HG02623 (cell line): ENCODE measurements around the gene SYNGAP1.
A peak's percentile ranks its signal among the peaks of the same experiment; 100 is the strongest.

Source experiments
- ATAC-seq: cut with Tn5 transposase; IDR thresholded peaks from one replicate; pipeline ENCODE4 v1.9.1; 2021; ENCODE audit warnings: moderate library complexity; ENCODE audit not compliant: unreplicated experiment

SYNGAP1 gene

GRCh38 chr6:33434961-33435360 is 15.1 kb downstream of the SYNGAP1 start:
- no peak for ATAC-seq

GRCh38 chr6:33437666-33438065 is 17.8 kb downstream of the SYNGAP1 start:
- ATAC-seq = no peak

GRCh38 chr6:33438978-33439594 is 19.2 kb downstream of the SYNGAP1 start:
- ATAC-seq = no peak

GRCh38 chr6:33439956-33440648 is 20.2 kb downstream of the SYNGAP1 start:
- no peak for ATAC-seq

GRCh38 chr6:33440649-33441309 is 20.9 kb downstream of the SYNGAP1 start:
- ATAC-seq = no peak

- no peak for ATAC-seq
These were observed 21.6 kb downstream of the SYNGAP1 start for GRCh38 chr6:33441457-33441856.

GRCh38 chr6:33442283-33442682 is 22.4 kb downstream of the SYNGAP1 start:
- no peak for ATAC-seq

- no peak for ATAC-seq
These were observed 23.2 kb downstream of the SYNGAP1 start for GRCh38 chr6:33443025-33443424.

GRCh38 chr6:33443619-33444504 is 24.0 kb downstream of the SYNGAP1 start:
- ATAC-seq = no peak

GRCh38 chr6:33445119-33445603 is 25.3 kb downstream of the SYNGAP1 start:
- ATAC-seq = no peak

- ATAC-seq = no peak
These were observed 26.5 kb downstream of the SYNGAP1 start for GRCh38 chr6:33446356-33446755.

- ATAC-seq = no peak
These were observed 30.6 kb downstream of the SYNGAP1 start for GRCh38 chr6:33450434-33450833.

- ATAC-seq = no peak
These were observed 31.7 kb downstream of the SYNGAP1 start for GRCh38 chr6:33451606-33452005.

GRCh38 chr6:33452496-33452895 is 32.6 kb downstream of the SYNGAP1 start:
- no peak for ATAC-seq

GRCh38 chr6:33453393-33454008 is 33.6 kb downstream of the SYNGAP1 start:
- no peak for ATAC-seq

- peak; percentile 99 for ATAC-seq
These were observed 34.4 kb downstream of the SYNGAP1 start, which contains the start of gene ZBTB9 for GRCh38 chr6:33454009-33454946. ZBTB9 (plus strand) TSS chr6:33454576; CDS start chr6:33455101, 525 bp downstream.

- ATAC-seq = no peak
These were observed 35.2 kb downstream of the SYNGAP1 start for GRCh38 chr6:33455051-33455450.

- ATAC-seq = no peak
These were observed 36.3 kb downstream of the SYNGAP1 start for GRCh38 chr6:33456156-33456555.

- no peak for ATAC-seq
These were observed 38.8 kb downstream of the SYNGAP1 start for GRCh38 chr6:33458676-33459075.
